HG03196 (cell line): ENCODE results near the gene ATP8A2.

Source experiments
- ATAC-seq: cut with Tn5 transposase; IDR thresholded peaks from one replicate; pipeline ENCODE4 v1.9.1; 2021; ENCODE audit not compliant: unreplicated experiment

The ATP8A2 gene

GRCh38 chr13:25608181-25608580, 236.4 kb downstream of the ATP8A2 start:
- ATAC-seq, result no peak

GRCh38 chr13:25616674-25617073, 244.9 kb downstream of the ATP8A2 start:
- ATAC-seq, result no peak

- ATAC-seq, result no peak
These were observed 248.1 kb downstream of the ATP8A2 start for GRCh38 chr13:25619897-25620296.

- no peak for ATAC-seq
These were observed 253.6 kb downstream of the ATP8A2 start for GRCh38 chr13:25625414-25625813.

- ATAC-seq, result no peak
These were observed 258.6 kb downstream of the ATP8A2 start for GRCh38 chr13:25630329-25630900.

GRCh38 chr13:25632166-25632888, 260.6 kb downstream of the ATP8A2 start:
- no peak for ATAC-seq

GRCh38 chr13:25633093-25633492, 261.3 kb downstream of the ATP8A2 start:
- no peak for ATAC-seq

GRCh38 chr13:25645681-25646080, 273.9 kb downstream of the ATP8A2 start:
- ATAC-seq, result no peak

- no peak for ATAC-seq
These were observed 277.3 kb downstream of the ATP8A2 start for GRCh38 chr13:25649001-25649633.

GRCh38 chr13:25652764-25653163, 281.0 kb downstream of the ATP8A2 start:
- no peak for ATAC-seq

- ATAC-seq, result no peak
These were observed 282.5 kb downstream of the ATP8A2 start for GRCh38 chr13:25654322-25654721.

GRCh38 chr13:25657157-25657556, 285.4 kb downstream of the ATP8A2 start:
- ATAC-seq, result no peak

GRCh38 chr13:25659091-25659795, 287.5 kb downstream of the ATP8A2 start:
- no peak for ATAC-seq

- no peak for ATAC-seq
These were observed 289.2 kb downstream of the ATP8A2 start for GRCh38 chr13:25660996-25661395.

GRCh38 chr13:25662516-25662915, 290.7 kb downstream of the ATP8A2 start:
- no peak for ATAC-seq

GRCh38 chr13:25668345-25668744, 296.6 kb downstream of the ATP8A2 start:
- no peak for ATAC-seq

- ATAC-seq, result no peak
These were observed 301.9 kb downstream of the ATP8A2 start for GRCh38 chr13:25673711-25674110.

- ATAC-seq, result no peak
These were observed 302.6 kb downstream of the ATP8A2 start for GRCh38 chr13:25674371-25674770.

- ATAC-seq, result no peak
These were observed 303.3 kb downstream of the ATP8A2 start for GRCh38 chr13:25675060-25675459.

GRCh38 chr13:25677956-25678355, 306.2 kb downstream of the ATP8A2 start:
- no peak for ATAC-seq

GRCh38 chr13:25678398-25678797, 306.6 kb downstream of the ATP8A2 start:
- ATAC-seq, result no peak

GRCh38 chr13:25679159-25679558, 307.4 kb downstream of the ATP8A2 start:
- ATAC-seq, result no peak
